CD4-positive, alpha-beta T cell (primary cell): ENCODE results near the gene MYO15B. TPM values are rescaled to one million over a fixed set of nuclear protein-coding genes. Genes with fewer than 3 reads are reported as not detected.

Source experiments
- ATAC-seq: fragments of 200-7000 bp; cut with Tn5 transposase; one replicate; pipeline ENCODE4 v1.10.0; 2022; ENCODE audit warnings: mild to moderate bottlenecking; ENCODE audit not compliant: poor library complexity
- CTCF ChIA-PET: fragments of 350-600 bp; sonication (Branson Sonifier 250); formaldehyde crosslinking; loops from one replicate; lab custom pipeline; 2021; ENCODE audit warnings: antibody characterized with exemption, inconsistent platforms; lab: Charles Lee
- POLR2A ChIA-PET: fragments of 350-600 bp; sonication (Branson Sonifier 250); formaldehyde crosslinking; loops from one replicate; lab custom pipeline; 2021; ENCODE audit warnings: antibody characterized with exemption, inconsistent platforms; lab: Charles Lee
- DNase-seq, 14 experiments: peaks; one replicate each; pipeline ENCODE4 v3.0.0-alpha.2; 2013 to 2020; ENCODE audit warnings: mixed read lengths in 2 of 14
- H3K27ac ChIP-seq, 2 donors: one replicate each; pipeline versions ENCODE4 v1.5.1 to v1.7.0; 2013; ENCODE audit warnings: low read length in 2 of 2, low read depth in 1 of 2, mild to moderate bottlenecking in 1 of 2
- H3K27me3 ChIP-seq, 2 experiments: 1 replicate in 1 of 2; 2 replicates in 1 of 2; pipeline versions ENCODE4 v1.6.1 to v1.7.0; 2013; ENCODE audit warnings: low read length in 2 of 2, control low read depth in 1 of 2, mild to moderate bottlenecking in 1 of 2, moderate library complexity in 1 of 2; ENCODE audit not compliant: insufficient read depth in 2 of 2, control insufficient read depth in 1 of 2
- H3K36me3 ChIP-seq: one replicate; pipeline ENCODE4 v1.6.1; 2013; ENCODE audit warnings: low read length, control low read depth; ENCODE audit not compliant: insufficient read depth
- H3K4me1 ChIP-seq: one replicate; pipeline ENCODE4 v1.6.1; 2013; ENCODE audit warnings: low read length, control low read depth; ENCODE audit not compliant: insufficient read depth
- H3K4me3 ChIP-seq: one replicate; pipeline ENCODE4 v1.5.1; 2013; ENCODE audit warnings: mild to moderate bottlenecking, low read length, moderate library complexity
- H3K9me3 ChIP-seq, 2 experiments: 1 replicate in 1 of 2; 2 replicates in 1 of 2; pipeline versions ENCODE4 v1.6.1 to v1.7.0; 2013; ENCODE audit warnings: low read length in 2 of 2, mild to moderate bottlenecking in 2 of 2, control low read depth in 1 of 2, moderate library complexity in 1 of 2; ENCODE audit not compliant: control insufficient read depth in 1 of 2, insufficient read depth in 1 of 2
- H3K27ac Mint-ChIP-seq: one replicate; pipeline ENCODE4 v1.8.0; 2020; ENCODE audit warnings: mixed read lengths
- H3K27me3 Mint-ChIP-seq: one replicate; pipeline ENCODE4 v1.8.0; 2021; ENCODE audit warnings: mixed read lengths
- H3K36me3 Mint-ChIP-seq: one replicate; pipeline ENCODE4 v1.8.0; 2021; ENCODE audit warnings: low read depth, mixed read lengths
- H3K4me1 Mint-ChIP-seq: one replicate; pipeline ENCODE4 v1.8.0; 2021; ENCODE audit warnings: low read depth, mixed read lengths
- H3K4me3 Mint-ChIP-seq: one replicate; pipeline ENCODE4 v1.8.0; 2020; ENCODE audit warnings: mild to moderate bottlenecking, mixed read lengths
- H3K9me3 Mint-ChIP-seq: one replicate; pipeline ENCODE4 v1.8.0; 2020; ENCODE audit warnings: mixed read lengths
- intact Hi-C, 2 experiments: fragments of 100-400 bp; cut with DNase I in 1 of 2; cut with micrococcal nuclease in 1 of 2; formaldehyde crosslinking; loops; one replicate each; pipeline versions ENCODE4 v1.15.1 to v1.9.0; 2023 to 2025; cut with DNase I, micrococcal nuclease
- total RNA-seq, 174 experiments: library from RNA in 2 of 174; stranded (reverse) in 2 of 174; gene quantifications; one replicate each; pipeline ENCODE4 v1.2.3 and lab custom pipeline; 2021 to 2026
- TF ChIP-seq, protein P1 (sequence below): fragments of 200-600 bp; IDR thresholded peaks from one replicate; pipeline ENCODE4 v1.8.0; 2022; ENCODE audit warnings: antibody characterized with exemption, mild to moderate bottlenecking

The MYO15B gene
- total RNA-seq, 2 experiments from 2014 or later = 202 to 209 TPM

DNA sequence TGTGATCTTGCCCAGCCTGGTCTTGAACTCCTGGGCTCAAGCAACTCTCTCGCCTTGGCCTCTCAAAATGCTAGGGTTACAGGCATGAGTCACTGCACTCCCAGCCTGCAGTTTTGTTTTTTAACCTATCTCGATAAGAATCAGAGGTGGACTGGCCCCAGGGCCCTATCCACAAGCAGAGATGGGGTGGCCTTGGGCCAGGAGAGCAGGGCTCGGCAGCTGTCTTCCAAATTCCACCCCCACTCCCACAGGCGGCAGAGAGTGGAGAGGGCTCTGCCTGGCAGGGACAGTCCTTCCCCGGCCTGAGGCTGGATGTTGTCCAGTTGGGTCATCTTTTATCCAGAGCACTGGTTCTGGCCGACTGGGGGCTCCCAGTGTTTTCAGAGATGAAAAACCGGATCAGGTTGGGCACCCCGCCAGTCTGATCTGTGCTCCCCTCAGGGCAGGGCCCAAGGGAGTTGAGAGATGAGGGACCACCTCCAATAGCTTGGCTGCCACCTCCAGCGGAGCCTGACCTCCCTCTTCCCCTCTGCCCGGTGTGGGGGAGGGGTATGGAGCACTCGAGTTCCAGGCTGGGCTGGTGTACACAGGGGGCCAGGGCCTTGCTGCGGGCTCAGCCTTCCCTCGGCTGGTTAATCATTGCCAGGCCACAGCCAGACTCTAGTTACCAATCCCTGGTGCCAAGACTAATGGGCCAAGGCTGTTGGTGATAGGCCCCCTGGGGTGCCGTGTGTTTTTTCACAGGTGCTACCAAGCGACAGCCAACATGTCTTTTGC is 30.3 kb upstream of the MYO15B start:
- CTCF ChIA-PET = no interaction called here
- H3K27me3 Mint-ChIP-seq = no peaks in the 10 kb centered on the region
- no peak overlapping the region for H3K27ac Mint-ChIP-seq
- POLR2A ChIA-PET = no interaction called here
- no peak overlapping the region for H3K4me3 Mint-ChIP-seq
- H3K36me3 Mint-ChIP-seq = peaks cover 8% of the 10 kb centered on the region
- Histone ChIP-seq H3K9me3 (no peaks in the 10 kb centered on the region), H3K27ac (no peak overlapping the region), H3K4me1 (no peaks in the 10 kb centered on the region), H3K4me3 (no peak overlapping the region), H3K27me3 (no peaks in the 10 kb centered on the region), H3K36me3 (peaks cover 13% of the 10 kb centered on the region)
- no peak for DNase-seq
- ATAC-seq = no peak
- TF ChIP-seq, protein P1, sequence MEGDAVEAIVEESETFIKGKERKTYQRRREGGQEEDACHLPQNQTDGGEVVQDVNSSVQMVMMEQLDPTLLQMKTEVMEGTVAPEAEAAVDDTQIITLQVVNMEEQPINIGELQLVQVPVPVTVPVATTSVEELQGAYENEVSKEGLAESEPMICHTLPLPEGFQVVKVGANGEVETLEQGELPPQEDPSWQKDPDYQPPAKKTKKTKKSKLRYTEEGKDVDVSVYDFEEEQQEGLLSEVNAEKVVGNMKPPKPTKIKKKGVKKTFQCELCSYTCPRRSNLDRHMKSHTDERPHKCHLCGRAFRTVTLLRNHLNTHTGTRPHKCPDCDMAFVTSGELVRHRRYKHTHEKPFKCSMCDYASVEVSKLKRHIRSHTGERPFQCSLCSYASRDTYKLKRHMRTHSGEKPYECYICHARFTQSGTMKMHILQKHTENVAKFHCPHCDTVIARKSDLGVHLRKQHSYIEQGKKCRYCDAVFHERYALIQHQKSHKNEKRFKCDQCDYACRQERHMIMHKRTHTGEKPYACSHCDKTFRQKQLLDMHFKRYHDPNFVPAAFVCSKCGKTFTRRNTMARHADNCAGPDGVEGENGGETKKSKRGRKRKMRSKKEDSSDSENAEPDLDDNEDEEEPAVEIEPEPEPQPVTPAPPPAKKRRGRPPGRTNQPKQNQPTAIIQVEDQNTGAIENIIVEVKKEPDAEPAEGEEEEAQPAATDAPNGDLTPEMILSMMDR = no peak
- intact Hi-C loops = no loop called here
- no peaks in the 10 kb centered on the region for H3K4me1 Mint-ChIP-seq
- H3K9me3 Mint-ChIP-seq = no peaks in the 10 kb centered on the region

DNA sequence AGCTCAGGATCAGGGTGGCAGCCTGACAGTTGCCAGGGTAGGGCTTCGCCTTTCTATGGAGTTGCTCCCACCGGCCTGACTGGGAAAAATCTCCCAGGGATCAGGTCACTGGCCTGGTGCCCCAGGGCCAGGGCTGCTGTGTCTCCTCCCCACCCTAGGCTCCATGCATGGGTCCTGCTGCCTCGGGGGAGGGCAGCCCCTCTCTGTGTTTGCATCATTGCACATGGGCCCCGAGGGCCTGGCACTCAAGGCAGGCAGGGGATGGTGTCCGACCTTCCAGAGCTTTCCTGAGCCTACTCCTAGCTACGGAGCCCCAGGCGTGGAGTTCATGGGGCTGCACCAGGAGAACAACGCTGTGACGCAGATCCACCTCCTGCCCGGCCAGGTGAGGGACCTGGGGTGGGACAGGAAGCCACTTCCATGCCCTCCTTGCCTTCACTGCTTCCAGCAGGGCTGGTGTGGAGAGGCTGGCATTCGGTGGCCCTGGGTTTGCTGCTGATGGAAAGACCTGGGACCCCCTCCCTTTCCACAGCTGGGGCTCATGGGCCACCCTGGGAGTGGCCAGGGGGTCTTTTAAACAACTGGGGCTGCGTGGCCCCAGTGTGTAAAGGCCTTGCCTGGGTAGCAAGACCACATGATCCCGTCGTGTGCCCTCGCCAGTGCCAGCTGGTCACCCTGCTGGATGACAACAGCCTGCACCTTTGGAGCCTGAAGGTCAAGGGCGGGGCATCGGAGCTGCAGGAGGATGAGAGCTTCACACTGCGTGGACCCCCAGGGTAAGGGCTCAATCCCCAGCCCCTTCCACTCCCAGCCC is 29.5 kb upstream of the MYO15B start:
- intact Hi-C loops = no loop called here
- peaks cover 18% of the 10 kb centered on the region for H3K36me3 ChIP-seq
- Mint-ChIP-seq H3K4me1 (no peaks in the 10 kb centered on the region), H3K9me3 (no peaks in the 10 kb centered on the region), H3K36me3 (peaks cover 11% of the 10 kb centered on the region), H3K4me3 (no peak overlapping the region), H3K27me3 (no peaks in the 10 kb centered on the region), H3K27ac (no peak overlapping the region)
- ChIA-PET POLR2A (no interaction called here), CTCF (no interaction called here)
- ATAC-seq (no peak), DNase-seq (no peak)
- no peaks in the 10 kb centered on the region for H3K4me1 ChIP-seq
- no peak overlapping the region for H3K4me3 ChIP-seq
- H3K27ac ChIP-seq = no peak overlapping the region
- H3K27me3 ChIP-seq = no peaks in the 10 kb centered on the region
- TF ChIP-seq, protein P1 = no peak
- no peaks in the 10 kb centered on the region for H3K9me3 ChIP-seq

DNA sequence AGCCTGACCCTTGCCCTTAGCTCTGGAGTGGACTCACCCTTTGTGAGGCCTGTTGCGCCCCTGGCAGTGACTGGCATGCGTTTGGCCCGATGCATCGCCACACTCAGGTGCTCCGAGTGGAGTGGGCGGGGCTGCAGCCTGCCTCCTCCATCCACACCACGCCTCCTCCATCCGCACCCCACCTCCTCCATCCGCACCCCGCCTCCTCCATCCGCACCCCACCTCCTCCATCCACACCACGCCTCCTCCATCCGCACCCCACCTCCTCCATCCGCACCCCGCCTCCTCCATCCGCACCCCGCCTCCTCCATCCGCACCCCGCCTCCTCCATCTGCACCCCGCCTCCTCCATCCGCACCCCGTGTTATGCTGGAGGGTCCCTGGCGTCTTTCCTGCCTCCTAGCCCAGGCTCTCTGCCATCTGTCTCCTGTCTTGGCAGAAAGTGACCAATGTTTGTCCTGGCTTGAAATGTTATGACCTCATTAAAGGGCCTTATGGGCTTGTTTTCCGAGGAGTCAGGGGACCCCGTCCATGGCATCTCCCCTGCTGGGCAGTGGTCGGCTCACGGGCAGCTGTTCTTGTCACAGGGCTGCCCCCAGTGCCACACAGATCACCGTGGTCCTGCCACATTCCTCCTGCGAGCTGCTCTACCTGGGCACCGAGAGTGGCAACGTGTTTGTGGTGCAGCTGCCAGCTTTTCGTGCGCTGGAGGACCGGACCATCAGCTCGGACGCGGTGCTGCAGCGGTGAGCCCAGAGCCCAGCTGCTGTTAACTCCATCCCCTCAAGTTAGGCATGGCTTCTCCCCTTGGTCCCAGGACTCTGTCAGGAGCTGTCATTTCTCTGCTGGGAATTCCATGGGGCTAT is 28.7 kb upstream of the MYO15B start:
- POLR2A ChIA-PET = no interaction called here
- Mint-ChIP-seq H3K27me3 (no peaks in the 10 kb centered on the region), H3K36me3 (peaks cover 11% of the 10 kb centered on the region), H3K9me3 (no peaks in the 10 kb centered on the region), H3K4me3 (no peak overlapping the region), H3K4me1 (no peaks in the 10 kb centered on the region), H3K27ac (no peak overlapping the region)
- intact Hi-C loops = no loop called here
- H3K36me3 ChIP-seq = peaks cover 26% of the 10 kb centered on the region
- ATAC-seq (no peak), DNase-seq (no peak)
- TF ChIP-seq, protein P1 = no peak
- H3K4me1 ChIP-seq = no peaks in the 10 kb centered on the region
- H3K4me3 ChIP-seq = no peak overlapping the region
- no peak overlapping the region for H3K27ac ChIP-seq
- no peaks in the 10 kb centered on the region for H3K9me3 ChIP-seq
- CTCF ChIA-PET = no interaction called here
- H3K27me3 ChIP-seq = no peaks in the 10 kb centered on the region
